Cerebellar cortex (tissue), 1 donor: ENCODE results near the gene BFSP2.
"Not testable (repeated sequence)": the region's sequence is repeated elsewhere in the genome, so short reads cannot be mapped to it uniquely, and the experiment has no call there.

Experiments used
- DNase-seq: peaks from one replicate; pipeline ENCODE4 v3.0.0-alpha.2; 2015; ENCODE audit warnings: low spot score

The BFSP2 gene

DNA sequence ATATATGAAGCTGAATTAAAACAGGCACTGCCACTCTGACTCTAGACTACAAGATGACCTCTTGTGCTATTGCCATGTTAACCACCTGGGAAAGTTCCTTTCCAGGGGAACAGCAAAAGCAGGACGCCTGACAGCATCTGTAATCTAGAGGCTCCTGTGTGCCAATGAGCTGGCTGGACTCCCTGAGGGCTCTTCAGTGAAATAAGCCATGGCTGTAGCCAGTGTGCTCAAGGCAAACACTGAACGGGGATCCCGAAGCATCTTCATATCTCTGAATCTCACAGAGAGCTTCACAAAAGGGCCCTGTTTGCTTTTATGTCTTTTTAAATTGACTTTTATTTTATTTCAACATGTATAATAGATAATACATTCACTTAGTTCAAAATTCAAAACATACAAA is 57.2 kb downstream of the BFSP2 start:
- DNase-seq = no peak

GRCh38 chr3:133457465-133458067 is 57.7 kb downstream of the BFSP2 start:
- no peak for DNase-seq

DNA sequence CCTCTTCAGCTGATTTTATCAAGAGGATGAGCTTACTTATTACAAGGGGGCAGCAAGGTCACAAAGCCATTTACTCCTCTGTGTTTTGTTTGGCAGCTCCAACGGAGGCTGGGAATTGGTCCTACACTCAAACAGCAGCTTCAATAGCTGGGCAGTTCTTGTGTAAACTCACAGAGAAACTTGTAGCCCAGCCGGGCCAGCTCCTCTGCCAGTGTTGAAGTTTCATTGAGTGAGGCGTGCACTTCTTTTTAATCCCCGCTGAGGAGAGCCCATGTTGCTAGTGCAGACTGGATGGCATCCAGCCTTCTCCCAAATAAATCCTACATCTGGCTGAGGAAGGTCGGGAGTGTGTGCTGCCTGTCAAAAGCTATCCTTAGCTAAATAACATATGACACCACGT is 59.5 kb downstream of the BFSP2 start:
- no peak for DNase-seq

GRCh38 chr3:133460809-133461208 is 61.0 kb downstream of the BFSP2 start:
- no peak for DNase-seq

DNA sequence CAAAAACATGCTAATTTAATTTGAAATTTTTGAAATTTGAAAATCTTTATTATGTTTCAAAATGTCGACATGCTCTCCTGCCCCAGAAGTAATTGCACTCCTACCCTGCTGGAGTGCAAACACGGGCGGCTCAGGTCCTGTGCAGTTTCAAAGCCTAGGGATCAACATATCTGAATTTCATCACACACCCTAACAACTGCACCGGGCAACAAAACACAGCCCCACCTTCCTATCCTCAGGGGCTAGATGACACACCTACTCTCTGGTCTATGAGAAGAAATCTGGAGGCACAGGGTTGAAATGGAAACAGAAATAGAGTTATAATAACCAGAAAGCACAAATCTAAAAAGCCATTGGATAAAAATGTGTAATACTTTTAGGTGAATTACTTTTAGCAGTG is 61.4 kb downstream of the BFSP2 start:
- no peak for DNase-seq

DNA sequence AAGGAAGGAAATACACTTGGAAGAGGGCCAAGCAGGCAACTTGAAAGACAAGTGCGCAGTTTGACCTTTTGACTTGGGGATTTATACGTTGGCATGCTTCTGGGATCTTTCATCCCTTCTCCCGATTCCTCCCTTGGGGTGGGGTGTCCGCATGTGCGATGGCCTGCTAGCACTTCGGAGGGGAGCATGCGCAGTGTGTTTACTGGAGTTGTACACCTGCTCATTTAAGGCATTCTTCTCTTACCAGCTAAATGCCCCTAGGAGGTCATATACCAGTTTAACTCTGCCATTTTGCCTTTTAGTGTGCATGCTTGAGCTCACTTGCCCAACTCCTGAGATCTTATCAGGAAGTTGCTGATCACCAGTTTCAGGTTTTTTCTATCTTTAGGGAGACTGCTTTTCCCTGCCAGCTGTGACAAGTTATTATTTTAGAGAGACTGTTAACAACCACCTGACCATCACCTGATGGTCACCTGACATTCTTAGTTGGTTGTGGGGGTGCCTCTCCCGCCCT is 63.5 kb downstream of the BFSP2 start:
- no peak for DNase-seq

- no peak for DNase-seq
Measured at GRCh38 chr3:133464573-133464972, 64.7 kb downstream of the BFSP2 start.

DNA sequence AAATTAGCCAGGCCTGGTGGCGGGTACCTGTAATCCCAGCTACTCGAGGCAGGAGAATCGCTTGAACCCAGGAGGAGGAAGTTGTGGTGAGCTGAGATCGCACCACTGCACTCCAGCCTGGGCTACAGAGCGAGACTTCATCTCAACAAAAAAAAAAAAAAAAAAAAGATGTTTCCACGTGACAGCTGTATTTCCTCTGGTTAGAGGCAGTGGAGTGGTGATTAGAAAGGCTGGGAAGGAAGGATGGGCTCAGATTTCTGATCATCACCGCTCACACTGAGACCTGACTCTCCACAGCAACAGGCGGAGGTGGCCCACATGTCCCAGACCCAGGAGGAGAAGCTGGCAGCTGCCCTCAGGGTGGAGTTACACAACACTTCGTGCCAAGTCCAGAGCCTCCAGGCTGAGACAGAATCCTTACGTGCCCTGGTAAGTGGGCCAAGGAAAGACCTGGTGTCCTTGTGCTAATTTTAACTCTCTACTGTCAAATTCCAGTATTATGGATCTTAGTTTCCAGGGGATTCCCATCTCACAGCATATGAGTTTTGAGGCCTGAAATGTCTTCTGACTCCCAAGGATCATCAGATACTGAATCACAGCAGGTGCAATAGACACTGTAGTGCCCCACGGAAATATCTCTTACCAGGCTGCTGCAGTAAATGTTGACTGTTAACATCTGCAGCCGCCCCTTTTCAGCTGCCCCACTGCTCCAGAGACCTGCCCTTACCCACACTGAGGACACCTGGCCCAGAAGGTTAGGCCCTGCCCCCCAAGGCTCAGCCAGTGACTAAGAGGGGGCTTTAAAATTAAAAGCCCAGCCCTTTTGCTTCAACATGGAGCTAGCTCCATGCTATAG is 66.9 kb downstream of the BFSP2 start:
- no peak for DNase-seq

GRCh38 chr3:133467780-133468179 is 67.9 kb downstream of the BFSP2 start:
- no peak for DNase-seq

GRCh38 chr3:133468251-133468721 is 68.4 kb downstream of the BFSP2 start:
- no peak for DNase-seq

DNA sequence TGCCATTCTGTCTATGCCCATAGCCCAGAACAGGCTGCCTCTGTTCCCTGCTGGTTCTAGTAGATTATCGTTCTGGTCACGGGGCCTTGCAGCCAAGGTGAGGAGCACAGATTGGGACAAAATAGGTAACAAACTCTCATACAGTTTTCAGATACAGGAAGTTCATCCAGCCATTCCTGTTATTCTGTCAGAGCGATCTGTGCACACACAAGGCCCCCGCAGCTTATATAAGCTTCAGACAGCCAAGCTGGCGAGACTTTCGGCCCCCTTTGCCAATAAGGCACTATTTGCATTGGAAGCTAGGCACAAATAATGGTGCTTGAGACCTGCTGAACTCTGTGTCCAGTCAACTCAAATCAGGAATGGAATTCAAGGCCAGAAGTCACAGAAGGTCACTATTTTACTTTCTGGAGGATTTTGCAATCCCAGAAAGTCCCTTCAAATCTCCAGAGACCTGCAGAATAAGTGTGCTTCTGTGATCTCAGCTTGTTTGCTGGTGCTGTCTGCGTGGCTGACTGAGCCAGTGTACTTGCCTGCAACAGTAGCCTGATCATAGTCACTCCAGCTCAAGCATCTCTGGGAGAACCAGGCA is 69.4 kb downstream of the BFSP2 start:
- no peak for DNase-seq

DNA sequence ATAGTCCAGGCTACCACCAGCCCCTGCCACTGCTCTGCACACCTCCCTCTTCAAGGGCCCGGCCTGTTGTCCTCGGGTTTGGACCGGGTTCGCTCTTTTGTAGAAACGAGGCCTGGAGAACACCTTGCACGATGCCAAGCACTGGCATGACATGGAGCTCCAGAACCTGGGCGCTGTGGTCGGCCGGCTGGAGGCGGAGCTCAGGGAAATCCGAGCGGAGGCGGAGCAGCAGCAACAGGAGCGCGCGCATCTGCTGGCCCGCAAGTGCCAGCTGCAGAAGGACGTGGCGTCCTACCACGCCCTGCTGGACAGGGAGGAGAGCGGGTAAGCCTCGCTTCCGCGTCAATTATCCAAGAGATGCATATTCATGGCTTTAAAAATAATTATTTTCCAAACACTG is 72.4 kb downstream of the BFSP2 start:
- no peak for DNase-seq

- DNase-seq = no peak
Measured at GRCh38 chr3:133472889-133473288, 73.0 kb downstream of the BFSP2 start.

GRCh38 chr3:133473472-133474191 is 73.8 kb downstream of the BFSP2 start:
- DNase-seq = not testable (repeated sequence)

DNA sequence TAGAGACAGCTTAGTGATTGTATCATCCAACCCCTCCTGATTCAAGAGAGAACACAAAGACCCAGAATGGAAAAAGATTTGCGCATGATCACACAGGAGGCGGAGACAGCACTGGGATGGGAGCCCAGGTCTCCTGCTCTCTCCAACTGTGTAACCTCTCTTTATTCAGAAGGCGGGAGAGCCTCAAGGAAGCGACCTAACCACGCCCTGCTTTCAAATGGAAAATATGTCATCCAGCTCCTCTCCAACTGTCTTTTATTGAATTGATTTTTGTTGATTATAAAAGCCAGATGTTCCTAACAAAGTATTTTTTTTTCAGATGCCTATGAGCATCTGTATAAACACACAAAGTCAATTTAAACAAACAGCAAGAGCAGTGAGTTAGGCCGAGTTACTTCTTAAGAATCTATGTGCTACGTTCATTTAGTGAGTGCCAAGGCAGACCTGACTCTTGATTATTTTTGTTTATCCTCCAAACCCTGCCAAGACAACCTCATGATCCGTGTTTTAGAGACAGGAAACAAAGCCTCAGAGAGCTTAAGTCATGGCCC is 74.5 kb downstream of the BFSP2 start:
- no peak for DNase-seq

DNA sequence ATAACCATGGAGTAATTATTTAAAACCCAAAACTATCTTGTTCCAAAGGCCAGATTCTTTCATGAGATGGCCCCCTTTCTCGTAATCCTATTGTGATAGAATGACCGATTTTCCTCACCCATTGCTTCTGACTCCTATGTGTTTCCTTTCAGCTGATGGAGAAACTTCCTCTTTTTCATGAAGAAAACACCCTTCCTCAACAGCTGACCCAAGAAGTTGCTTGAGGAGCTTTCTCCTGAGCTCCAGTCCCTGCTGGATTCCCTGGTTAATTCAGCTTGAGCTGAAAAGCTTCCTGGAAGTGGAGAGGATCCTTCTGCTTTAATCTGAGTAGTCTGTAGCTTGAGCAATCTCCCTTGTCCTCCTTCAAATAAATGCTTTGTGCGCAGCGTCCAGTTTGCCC is 75.0 kb downstream of the BFSP2 start:
- no peak for DNase-seq

DNA sequence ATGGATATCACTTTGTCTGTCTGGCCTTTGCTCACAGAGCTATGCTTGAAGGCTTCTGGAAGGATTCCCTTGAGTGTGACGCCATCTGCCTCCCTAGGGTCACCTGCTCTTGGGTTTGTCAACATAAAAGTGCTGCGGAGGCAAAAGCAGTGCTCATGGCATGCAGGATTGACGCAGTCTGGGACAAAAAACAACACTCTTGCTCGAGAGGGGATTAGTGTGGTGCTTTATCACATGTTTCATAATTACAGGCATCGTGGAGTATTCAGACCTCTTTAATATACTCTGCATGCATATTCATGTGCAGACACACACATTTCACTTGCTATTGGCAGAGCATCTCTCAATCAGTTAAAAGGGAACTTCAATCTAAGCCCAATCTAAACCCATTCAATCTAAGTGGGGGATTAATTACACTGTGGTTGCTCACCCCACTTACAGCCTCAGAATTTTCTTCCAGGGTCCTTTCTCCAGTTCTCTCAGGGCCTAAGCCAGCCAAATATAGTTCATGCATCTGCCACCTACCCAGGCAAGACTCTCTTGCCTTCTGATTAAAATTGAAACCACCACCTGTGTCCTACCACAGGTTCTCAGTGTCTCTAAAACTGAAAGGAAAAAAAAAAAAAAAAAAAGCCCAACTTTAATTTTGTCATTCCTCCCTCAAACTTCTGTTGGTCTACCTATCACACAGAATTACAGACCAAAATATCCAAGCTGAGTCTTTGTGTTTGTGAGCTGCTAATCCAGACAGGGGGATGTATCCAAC is 75.6 kb downstream of the BFSP2 start:
- no peak for DNase-seq

DNA sequence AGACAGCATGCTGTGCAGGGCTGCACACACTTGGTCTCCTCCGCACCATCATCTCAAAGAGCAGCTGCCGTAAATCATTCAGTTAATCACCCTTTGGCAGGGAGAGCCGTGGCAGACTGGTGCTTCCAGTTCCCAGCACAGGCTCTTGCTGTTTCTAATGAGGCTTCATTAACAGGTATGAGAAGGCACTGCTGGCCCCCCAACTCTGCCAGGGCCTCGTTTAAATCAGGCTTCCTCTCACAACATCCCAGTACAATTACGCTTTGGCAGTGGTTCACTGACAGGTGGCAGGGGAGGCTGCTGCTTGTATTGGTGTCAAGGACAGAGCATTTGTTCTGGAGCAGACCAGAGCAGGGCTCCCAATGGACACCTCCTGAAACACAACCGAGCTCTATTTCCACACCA is 77.1 kb downstream of the BFSP2 start:
- peak; percentile 95 for DNase-seq

GRCh38 chr3:133477487-133477886 is 77.6 kb downstream of the BFSP2 start:
- no peak for DNase-seq

DNA sequence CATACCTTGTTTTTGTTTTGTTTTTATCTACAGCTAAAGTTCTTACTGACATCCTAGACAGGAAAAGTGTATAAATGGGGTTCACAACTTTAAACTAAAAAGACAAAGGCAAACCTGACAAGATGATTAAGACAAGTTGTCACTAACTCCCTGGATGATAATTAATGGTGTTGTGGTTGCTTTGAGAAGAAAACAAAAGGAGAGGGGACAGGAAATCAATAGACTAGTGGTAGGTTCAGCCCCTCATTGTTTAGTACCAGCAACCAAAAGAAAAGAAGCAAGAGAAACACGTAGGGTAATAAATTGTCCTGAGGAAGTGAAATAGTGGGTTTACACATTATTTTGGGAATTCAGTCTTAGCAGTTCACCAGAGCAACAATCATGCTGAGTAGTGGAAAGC is 78.8 kb downstream of the BFSP2 start:
- no peak for DNase-seq

DNA sequence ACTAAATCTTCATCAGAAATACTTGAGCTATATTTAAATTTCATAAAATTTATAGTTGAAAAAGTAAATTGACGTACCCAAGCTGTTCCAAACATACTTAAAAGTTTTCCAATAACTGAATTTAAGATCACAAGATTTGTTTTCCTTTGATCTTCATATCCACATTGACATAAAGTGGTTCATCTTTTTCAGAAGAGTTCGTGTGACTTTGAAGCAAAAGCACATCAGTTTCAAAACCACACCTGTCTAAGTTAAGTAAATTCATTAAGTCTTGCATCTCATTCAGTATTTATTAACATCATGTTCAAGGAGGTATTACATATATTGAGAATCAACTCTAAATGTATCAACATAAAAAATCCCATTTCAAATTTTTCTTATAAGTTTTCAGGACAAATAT is 79.5 kb downstream of the BFSP2 start:
- no peak for DNase-seq
